ENCODE data around the gene PAK6.
A peak's percentile ranks its signal among the peaks of the same experiment; 100 is the strongest.

Gene PAK6

DNA sequence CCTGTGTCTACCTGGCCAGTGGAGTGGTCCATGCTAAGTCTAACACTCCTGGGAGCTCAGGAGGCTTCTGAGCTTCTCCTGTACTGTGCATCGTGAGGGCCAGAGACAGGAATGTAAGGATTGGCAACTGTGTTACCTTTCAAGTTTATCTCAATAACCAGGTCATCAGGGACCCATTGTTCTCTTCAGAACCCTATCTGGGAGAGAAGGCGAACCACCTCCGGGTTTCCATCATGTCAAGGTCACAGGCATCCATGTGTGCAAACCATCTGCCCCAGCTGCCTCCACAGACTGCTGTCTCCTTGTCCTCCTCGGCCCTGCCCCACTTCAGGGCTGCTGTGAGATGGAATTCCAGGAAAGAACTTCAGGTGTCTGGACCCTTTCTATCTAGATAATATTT, 38.1 kb downstream of the PAK6 start:
- no peak for DNase-seq (ENCODE audit: low spot score)

DNA sequence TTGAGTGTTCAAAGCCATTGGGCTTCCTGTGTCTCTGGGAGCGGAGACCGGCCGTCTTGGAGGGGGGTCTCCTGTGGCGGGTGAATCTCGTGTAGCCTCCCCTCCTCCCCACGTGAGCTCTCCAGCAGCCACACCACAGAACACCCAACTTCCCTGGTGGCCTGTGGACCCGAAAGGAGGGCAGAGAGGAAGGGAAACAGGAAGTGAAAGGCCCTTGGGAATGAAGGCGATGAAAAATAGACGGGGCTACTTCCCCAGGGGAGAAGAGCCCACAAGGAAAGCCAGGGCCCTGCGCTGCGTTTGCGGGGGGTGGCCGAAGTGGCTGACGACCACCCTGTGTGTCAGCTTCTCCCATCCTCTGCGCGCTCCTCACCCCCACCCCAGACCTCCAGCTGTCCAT, 38.6 kb downstream of the PAK6 start:
- peak; percentile 55 for DNase-seq (ENCODE audit: low spot score)

DNA sequence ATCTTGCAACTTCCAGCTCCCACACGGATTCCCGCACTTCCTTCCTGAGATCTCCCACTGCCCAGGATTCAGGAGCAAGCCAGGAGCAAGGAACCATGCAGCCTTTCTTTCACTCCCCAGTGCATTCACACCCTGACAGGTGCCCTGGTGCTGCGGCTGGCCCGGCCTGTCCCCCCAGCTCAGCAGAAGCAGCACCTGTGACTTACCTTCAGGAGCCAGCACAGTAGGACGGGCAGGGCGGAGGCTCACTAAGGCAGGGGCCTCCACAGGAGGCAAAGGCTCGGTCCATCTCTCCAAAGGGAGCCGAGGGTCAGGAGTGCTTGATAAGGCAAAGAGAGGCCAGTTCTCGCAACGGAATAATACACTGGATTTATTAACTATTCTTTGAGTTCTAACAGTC, 39.2 kb downstream of the PAK6 start:
- no peak for DNase-seq (ENCODE audit: low spot score)

DNA sequence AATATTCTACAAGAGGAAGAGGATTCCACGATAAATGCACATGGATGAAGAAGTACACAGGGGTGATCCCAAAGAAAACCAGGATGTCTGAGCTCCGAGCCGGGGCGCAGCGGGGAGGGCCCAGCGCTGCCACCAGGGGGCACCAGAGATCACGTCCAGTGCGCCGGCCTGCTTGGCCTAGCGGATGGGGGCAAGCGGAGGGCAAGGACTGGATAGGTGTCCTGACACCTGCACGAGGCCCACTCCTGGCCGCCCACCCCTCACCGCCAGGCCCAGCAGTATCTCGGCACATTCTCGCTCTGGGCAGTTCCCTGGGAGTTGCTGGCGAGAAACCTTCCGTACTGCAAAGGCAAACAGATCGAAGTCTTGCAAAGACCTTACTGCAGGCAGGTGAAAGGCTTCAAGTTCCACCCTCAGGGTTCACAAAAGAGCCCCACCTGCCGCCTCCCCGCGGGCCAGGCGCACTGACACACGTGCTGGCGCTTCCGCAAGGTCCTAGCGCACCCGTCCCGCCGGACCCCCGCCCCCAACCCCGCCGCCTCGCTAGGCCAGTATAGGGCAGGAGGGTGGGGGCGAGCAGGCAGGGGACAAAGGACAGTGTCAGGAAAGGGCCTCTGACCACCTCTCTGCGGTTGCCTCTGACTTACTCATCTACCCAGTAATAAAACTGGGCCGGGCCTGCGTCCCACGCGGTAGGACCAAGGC, 40.7 kb downstream of the PAK6 start:
- peak; percentile 30 for DNase-seq (ENCODE audit: low spot score)

DNA sequence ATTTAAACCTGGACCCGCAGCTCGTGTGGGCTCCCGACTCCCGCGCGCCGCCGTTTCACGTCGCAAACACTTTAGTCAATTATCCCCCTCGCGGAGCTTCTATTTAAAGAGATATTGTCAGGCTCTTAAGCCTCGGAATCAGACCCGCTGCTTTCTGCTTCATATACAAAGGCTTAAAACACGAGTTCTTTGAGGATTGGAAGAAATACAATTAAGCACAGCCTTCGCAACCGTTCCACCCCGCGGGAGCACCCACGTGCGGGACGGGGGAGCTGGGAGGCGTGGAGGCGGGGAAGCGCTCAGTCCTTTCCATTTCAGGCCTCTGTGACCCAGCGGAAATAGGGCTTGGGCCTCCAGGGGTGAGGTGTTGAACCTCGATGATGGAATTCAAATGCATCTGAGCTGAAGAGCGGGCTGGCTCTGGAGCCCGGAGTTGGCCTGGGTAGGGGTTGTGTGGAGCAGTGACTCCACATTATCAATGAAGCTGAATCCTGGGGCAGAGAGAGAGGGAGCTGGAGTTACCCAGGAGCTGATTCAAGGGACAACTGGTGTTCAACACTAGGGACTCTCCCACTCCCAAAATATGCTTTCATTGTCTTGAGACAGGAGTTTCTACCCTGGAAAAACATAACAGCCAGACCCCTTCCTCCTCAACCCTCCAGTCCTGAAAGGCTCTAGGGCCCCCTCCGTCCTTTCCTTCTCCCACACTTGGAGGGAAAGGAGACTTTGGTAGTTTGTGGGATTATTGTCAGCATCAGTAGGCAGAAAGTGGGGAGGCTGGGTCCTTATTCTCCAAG, 41.6 kb downstream of the PAK6 start:
- DNase-seq (ENCODE audit: low spot score), result no peak

DNA sequence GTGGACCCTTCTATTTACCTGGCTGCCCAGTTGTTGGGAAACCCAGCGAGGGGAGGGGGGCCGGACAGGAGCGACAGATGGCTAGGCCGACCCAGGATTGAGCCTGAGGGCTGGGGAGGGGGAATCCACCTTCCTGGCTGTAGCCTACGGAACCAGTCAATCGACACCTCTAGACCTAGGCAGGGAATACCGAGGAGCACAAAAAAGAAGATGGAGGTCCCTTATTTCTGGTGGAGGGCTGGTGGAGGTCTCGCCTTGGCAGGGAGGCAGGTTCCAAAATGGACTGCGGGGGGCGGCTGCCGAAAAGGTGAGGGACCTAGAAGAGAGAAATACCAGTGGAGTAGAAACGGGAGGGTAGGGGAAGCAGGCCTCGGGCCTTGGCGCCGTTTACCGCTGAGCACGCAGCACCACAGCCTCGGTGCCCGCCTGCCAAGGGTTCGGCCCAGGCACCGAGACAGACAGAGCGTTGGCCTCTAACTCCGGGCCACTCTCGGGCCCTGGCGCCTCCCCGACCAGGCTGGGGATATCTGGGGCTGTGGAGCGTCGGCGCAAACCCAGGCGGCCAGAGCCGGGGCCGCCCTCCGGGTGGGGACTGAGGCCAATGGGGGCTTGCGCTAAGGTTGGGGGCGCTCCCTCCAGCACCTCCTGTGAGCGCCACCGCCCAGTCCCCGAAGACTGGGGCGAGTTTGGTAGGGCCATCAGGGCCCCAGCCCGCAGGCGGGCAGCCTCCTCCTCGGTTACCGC, 42.4 kb downstream of the PAK6 start:
- no peak for DNase-seq (ENCODE audit: low spot score)

DNA sequence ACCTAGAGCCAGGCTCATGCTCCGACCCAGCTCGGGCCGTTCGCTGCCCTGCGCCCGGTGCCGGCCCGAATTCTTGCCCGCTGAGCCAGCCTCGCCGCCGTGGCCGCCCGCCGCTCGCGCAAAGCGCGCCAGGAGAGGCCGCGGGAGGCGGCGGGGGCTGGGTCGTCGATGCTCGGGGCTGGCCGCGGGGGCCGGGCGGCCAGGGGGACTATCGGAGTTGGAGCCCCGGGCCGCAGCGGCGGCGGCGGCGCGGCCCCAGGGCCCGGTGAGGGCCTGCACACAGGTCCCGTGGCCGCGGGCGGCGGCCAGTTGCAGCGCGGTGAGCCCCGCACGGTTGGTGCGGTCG, 42.9 kb downstream of the PAK6 start:
- no peak for DNase-seq (ENCODE audit: low spot score)

DNA sequence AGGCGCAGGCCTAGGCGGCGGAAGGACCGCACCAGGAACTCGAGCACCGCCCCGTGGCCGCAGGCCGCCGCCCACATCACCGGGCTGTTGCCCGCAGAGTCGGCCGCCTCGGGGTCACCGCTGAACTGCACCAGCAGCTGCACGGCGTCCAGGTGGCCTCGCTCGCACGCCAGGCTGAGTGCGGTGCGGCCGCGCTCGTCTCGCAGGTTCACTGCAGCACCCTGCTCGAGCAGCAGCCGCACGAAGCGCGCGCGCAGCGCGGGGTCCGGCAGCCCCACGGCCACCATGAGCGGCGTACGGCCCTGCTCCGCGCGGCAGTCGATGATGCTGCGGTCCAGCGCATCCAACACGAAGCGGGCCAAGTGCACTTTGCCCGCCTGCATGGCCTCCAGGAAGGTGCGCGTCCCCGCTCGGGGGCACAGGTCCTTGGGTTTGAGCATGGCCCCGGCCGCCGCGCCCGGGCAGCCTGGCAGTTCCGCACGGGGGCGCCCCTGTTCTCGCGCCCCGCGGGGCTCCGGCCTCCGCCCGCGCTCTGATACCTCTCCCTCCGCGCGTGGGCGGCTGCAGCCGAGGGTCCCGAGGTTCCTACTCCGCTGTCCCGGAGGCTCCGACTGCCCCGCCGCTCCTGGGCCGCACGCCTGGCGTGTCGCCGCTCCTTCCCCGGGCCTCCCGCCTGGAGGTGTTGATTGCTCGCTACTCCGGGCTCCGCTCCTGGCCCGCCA, 43.4 kb downstream of the PAK6 start:
- no peak for DNase-seq (ENCODE audit: low spot score)

DNA sequence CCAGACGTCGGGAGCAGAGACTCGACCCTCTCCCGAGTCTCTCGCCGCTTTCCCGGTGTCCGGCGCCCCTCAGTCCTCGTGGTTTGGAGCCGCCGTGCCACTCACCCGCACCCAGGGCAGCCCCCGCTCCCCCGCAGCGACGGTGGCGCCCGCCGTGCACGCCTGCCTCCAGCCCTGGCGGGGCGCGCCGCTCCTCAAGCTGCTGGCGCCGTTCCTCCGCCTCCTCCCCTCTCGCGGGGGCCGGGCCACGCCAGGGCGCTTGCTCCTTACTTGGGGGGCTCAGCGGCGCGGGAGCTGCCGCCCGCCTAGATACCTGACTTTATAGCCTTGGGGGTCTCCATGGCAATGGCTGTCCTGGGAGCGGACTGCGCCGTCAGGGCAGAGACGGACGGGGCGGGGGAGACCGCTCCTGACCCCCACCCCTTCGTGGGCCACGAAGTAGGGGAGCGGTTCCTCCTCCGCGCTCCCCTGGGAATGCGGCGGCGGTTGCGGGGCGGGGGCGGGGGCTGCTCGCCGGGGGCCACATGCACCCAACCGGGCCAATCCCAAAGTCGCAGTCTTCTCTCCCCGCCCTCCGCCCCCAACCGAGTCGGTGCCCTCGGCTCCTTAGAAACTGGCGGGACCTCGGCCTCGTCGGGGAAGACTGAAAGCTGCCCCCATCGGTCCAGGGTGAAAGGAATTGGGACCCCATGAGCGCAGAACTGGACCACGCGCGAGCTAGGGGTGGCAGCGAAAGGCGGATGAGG, 44.2 kb downstream of the PAK6 start, which contains the start of gene ANKRD63:
Gene ANKRD63, minus strand, starts transcription at position 196 of the 746 bp plus-strand sequence. CDS start 478 bp downstream, outside the sequence.
- no peak for DNase-seq (ENCODE audit: low spot score)

DNA sequence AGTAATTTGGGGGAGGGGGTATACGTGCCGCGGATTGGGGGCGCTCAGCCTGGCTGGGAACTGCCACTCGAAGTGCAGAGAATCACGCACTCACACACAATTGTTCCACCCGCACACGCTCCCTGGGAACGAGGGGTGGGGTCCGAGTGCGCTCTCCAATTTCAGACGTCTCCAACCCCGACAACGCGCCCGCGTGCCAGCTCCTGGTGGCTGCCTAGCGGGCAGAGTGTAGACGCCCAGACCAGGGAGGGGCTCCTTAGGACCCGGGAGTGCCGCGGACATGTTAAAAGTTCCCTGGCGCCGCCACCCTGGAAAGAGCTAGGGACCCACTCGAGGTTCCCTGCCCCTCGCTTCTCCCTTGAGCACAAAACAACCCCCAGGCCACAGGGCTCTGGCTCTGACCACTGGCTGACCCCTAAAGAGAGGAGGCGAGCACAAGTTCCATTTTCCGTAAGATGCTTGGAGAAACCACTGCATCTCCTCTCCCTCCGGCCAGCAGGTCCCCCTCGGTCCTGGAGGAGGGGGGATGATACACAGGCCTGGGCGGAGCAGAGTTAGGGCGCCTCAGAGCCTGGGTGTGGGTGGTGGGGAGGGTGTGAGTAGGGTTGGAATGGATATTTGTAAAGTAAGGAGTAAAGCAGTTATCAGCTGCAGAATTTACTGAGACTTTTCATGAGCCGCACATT, 44.9 kb downstream of the PAK6 start:
- DNase-seq (ENCODE audit: low spot score), result no peak

DNA sequence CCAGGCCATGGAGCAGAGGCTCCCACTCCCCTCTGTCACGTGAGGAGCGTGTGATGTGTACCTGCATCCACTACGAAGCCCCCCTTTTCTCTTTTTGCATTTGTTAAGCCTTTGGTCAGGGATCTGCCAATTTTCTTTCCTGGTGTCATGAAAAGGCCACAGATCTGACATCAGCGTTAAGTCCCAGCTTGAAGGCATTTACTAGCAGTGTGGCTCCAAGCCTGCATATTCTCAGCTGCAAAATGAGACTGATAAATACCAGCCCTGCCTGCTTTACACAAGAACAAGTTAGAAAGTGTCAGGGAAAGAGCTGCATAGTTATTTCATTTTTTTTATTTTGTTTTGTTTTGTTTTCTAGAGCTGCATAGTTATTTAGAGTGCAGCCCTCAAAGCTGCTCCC, 46.3 kb downstream of the PAK6 start:
- no peak for DNase-seq (ENCODE audit: low spot score)

DNA sequence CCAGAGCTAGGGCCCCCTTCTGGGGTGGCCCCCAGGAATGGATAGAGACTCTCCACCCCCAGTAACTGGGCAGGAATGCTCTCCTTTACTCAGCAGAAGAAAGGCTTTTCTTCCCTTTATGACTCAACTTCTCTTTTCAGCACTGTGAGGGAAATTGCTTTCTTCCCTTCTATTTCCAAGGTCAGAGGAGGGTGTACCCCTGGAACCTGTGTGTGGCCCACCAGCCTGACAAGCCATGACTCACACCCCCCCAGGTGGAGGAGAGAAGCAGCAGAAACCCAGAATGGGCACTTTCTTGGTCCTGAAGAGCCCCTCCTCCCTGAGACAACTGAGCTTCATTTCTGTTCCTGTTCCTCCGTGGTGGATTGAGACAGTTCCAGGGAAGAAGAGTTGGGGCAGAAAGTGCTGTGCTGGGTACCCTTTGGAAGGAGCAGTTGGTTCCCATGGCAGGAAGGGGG, 46.7 kb downstream of the PAK6 start:
- no peak for DNase-seq (ENCODE audit: low spot score)

DNA sequence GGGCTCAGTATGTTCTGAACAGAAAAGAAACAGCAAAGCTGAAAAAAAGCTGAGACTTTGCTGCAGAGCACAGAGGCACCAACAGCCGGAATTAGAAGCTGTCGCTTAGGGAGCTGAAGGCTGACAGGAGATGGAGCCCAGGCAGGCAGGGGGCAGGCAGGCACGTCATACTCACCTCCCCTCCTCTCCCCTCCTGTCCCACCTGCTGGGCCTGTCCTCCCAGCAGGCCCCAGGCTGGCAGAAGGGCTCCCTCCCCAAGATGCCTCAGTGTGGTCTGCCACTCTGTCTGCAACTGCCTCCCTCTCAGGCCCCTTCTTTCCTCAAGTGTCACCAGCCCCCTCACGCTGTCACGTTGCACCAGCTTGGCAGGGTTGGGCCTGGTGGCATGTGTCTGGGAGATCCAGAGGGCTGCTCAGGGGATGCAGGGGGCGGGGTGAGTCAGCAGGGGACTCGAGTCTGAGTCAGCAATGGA, 47.2 kb downstream of the PAK6 start:
- DNase-seq (ENCODE audit: low spot score), result no peak

DNA sequence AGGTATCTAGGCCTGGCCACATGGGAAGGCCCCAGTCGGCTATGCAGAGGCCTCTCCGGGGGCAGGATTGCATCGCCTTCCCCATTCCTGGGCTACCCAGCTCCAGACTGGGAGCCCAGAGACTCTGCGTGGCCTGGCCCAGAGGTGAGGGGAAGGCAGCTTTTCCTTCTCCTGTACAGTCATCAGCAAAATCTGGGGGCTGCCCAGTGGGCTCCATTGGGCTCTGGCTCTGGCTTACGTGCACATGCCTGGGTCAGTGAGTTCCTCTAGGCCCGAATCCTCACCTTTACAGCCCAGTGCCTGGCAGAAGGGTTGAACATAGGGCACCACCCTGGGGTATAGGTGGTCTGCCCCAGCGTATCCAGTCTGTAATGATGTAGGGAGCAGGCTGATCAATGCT, 47.9 kb downstream of the PAK6 start:
- DNase-seq (ENCODE audit: low spot score), result no peak

DNA sequence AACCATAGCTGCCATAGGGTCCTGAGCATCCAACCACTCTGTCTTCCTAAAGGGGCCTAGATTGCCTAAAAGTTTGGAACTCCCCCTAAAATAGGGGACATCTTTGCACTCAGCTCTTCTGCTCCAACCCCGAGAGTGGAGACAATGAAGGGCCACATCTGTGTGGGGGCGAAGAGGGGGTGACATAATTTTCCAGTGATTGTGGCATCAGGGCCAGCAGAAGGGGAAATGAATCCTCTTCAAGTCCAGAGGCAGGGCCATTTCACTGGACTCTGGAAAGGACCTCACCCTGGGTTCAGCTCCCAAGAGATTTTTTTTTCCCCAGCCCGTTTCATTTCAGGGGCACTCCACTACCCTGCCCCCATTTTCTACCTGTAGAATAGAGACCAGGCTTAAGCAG, 48.6 kb downstream of the PAK6 start:
- no peak for DNase-seq (ENCODE audit: low spot score)

DNA sequence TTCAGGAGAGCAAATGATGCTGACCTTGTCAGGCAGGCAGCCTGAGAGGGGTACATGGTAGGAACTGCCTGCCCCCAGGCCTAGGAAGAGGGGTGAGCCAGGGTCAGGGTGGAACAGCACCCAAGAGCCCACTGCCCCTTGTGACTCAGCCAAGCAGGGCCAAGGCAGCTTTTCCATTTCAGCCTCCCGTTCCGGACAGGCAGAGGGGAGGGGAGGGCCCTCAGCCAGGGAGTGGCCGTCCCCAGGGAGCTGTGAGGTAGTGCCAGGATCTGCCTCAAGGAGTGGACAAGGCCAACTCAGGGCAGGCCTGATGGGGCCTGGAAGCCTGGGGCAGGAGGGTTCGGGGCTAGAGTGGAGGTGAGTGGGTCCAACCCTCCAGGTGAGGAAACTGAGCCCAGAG, 49.1 kb downstream of the PAK6 start:
- no peak for DNase-seq (ENCODE audit: low spot score)

DNA sequence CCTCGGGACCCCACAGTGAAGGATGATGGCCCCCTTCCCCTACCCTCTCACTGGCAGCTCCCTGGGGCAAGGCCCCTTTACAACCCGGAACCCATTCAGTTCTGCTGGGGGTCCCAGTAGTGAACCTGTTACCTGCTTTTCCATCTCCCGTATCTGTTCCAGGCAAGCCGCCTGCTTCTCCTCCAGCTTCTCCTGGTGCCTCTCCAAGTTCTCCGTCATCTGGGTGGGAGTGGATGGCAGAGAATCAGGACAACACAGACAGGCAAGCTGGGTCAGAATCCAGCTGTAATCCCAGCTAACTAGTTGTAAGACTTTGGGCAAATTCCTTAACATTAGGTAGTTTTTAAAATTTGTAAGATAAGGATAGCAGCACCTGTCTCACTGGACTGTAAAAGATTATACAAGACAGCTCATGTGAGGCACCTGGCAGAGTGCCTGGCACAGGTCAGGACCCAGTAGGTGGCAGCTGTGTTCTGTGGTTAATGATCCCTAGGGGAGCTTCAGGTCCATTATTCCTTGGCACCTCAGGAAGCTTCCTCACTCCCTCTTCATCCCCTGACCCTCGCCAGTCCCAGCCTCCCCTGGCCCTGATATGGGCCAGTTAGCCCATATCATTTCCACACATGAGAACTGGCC, 50.4 kb downstream of the PAK6 start:
- no peak for DNase-seq (ENCODE audit: low spot score)

DNA sequence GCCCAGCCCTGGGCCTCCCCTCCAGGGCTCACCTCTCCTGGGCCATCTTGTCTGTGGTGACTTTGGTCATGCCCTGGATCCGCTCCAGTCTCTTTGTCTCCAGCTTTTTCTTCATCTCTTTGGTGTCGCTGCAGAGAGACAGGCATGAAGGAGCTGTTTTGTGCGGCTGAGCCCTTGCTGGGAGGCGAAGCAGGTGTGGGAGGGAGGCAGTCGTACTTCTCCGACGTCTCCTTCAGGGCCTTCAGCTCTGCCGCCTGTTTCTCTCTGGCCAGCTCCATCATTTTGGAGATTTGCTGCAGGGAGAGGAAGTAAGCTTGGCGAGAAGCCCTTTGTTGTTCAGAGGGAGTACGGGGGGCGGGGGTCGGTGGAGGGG, 51.7 kb downstream of the PAK6 start:
- DNase-seq (ENCODE audit: low spot score), result no peak

DNA sequence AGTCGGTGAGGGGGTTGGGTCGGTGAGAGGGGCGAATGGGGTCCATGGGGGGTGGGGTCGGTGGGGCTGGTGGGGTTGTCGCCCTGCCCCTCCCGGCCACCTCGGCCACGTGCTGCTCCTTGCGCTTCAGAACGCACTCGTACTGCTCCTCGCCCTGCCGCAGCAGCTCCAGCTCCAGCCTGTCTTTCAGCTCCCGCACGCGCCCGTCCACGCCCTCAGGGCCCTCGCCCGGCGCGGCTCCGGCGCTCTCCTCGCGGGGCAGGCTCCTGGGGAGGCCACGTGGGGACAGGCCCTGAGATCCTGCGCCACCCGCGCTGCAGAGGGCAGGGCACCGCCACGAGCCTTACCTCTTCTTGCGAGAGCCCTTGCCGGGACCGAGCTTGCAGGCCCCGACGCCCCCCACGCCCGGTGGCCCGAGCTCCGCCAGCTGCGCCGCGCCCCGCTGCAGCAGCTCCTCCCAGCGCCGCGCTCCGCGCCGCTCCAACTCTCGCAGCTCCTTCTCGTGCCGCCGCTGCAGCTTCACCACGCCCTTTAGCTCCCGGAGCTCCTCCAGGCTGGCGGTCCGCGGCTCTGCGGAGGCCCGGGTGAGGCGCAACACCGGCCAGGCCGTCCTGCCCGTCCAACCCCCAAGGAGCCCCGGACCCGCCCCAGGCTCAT, 52.2 kb downstream of the PAK6 start:
- no peak for DNase-seq (ENCODE audit: low spot score)

DNA sequence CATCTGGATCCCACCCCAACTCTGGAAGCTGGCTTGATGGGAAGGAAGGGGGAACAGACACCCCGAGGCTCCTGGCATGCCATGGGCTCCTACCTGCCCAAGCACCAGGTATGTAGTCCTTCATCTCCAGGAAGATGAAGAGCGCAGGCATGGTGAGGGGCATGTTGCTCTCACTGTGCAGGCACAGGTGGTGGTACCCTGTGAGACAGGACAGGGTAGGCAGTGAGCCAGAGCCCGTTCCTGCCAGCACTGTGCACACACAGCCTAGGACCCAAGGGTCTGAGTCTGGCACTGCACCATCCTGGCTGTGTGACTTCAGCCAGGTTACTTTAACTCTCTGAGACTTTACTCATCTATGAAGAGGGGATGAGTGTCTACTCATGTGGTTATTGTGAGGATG, 53.4 kb downstream of the PAK6 start:
- no peak for DNase-seq (ENCODE audit: low spot score)
